HAP-1 (cell line): ENCODE data around the gene SPATA13.
"Not testable (repeated sequence)": the region's sequence is repeated elsewhere in the genome, so short reads cannot be mapped to it uniquely, and the experiment has no call there.

Experiments
- DNase-seq, 2 experiments: peaks; one replicate each; pipeline ENCODE4 v3.0.0-alpha.2; 2016 to 2020; ENCODE audit warnings: low spot score in 2 of 2
- H3K27me3 ChIP-seq: fragments of 250-450 bp; sonication (Bioruptor Pico); 2 replicates; pipeline ENCODE4 v1.5.1; 2020; ENCODE audit warnings: low read depth, mild to moderate bottlenecking, moderate library complexity
- H3K36me3 ChIP-seq: fragments of 250-450 bp; sonication (Bioruptor Pico); replicated peaks from 2 replicates; pipeline ENCODE4 v1.5.1; 2020; ENCODE audit warnings: mild to moderate bottlenecking
- H3K4me1 ChIP-seq: fragments of 250-450 bp; sonication (Bioruptor Pico); 2 replicates; pipeline ENCODE4 v1.5.1; 2020; ENCODE audit warnings: mild to moderate bottlenecking
- H3K4me3 ChIP-seq: fragments of 250-450 bp; sonication (Bioruptor Pico); 2 replicates; pipeline ENCODE4 v1.5.1; 2020; ENCODE audit warnings: mild to moderate bottlenecking, moderate library complexity
- H3K9me3 ChIP-seq: fragments of 250-450 bp; sonication (Bioruptor Pico); 2 replicates; pipeline ENCODE4 v1.5.1; 2020; ENCODE audit warnings: mild to moderate bottlenecking, moderate library complexity
- in situ Hi-C: fragments of 300-500 bp; cut with MboI; formaldehyde crosslinking; loops from 3 replicates; pipeline ENCODE4 v1.14.3; 2020; ENCODE audit warnings: low sequenced_read_pairs, inconsistent platforms, mixed read lengths

Gene SPATA13

DNA sequence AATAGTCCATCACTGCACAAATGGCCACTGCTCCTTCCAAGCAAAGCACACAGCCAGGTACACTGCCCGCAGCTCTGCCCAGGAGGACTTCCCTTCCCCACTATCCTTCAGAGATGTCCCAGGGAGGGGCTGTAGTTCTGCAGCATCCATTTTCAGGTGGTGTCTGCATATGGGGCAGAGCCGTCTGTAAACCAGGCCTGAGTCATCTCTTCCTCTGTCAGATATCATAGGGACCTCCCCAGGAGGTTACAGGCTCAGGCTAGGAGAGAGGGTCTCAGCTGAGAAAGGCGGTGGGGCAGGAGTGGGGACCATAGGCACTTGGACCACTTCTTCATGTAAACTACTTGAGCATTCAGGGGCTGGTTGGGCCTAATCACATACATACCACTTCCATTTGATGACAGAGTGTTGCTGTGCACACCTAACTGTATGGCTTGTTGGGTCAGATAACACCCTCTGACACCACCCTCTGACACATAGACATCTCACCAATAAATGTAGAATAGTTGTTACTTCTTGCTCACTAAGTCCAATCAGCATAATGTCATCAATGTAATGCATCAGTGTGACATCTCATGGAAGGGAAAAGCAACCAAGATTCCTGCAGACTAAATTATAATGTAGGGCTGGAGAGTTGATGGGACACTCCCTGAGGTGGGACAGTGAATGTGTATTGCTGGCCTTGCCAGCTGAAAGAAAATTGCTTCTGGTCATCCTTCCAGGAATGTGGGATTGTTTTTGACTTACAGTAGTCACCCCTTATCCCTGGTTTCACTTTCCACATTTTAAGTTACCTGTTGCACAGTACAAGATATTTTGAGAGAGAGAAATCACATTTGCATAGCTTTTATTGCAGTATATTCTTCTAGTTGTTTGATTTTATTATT, 189.5 kb downstream of the SPATA13 start:
- H3K36me3 ChIP-seq, H3K9me3 ChIP-seq, H3K4me1 ChIP-seq, DNase-seq, H3K27me3 ChIP-seq, H3K4me3 ChIP-seq, in situ Hi-C loops: not testable (repeated sequence)

DNA sequence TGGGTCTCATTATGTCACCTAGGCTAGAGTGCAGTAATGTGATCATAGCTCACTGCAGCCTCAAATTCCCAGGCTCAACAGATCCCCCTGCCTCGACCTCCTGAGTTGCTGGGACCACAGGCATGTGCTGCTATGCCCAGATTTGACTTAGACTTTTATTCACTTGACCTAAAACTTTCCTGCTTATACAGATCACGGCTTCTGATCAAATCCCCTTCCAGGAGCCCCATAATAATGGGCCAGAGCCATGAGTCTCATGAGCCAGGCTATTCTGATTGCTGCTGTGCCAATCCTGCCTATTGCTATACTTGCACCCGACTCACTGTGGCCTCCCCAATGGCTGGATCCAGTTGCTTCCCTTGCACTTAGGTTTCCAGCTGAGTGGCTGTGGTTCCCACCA, 190.9 kb downstream of the SPATA13 start:
- no peak overlapping the region for H3K4me3 ChIP-seq
- in situ Hi-C loops = no loop called here
- no peak for DNase-seq
- H3K4me1 ChIP-seq = no peaks in the 10 kb centered on the region
- no peaks in the 10 kb centered on the region for H3K27me3 ChIP-seq
- no peaks in the 10 kb centered on the region for H3K9me3 ChIP-seq
- no peaks in the 10 kb centered on the region for H3K36me3 ChIP-seq

GRCh38 chr13:24353736-24354135, 193.2 kb downstream of the SPATA13 start:
- no peaks in the 10 kb centered on the region for H3K9me3 ChIP-seq
- no peak for DNase-seq
- no peaks in the 10 kb centered on the region for H3K27me3 ChIP-seq
- no peaks in the 10 kb centered on the region for H3K4me1 ChIP-seq
- H3K4me3 ChIP-seq = no peak overlapping the region
- H3K36me3 ChIP-seq = no peaks in the 10 kb centered on the region
- in situ Hi-C loops = no loop called here

GRCh38 chr13:24355103-24355502, 194.6 kb downstream of the SPATA13 start:
- H3K27me3 ChIP-seq = no peaks in the 10 kb centered on the region
- H3K4me3 ChIP-seq = no peak overlapping the region
- H3K36me3 ChIP-seq = no peaks in the 10 kb centered on the region
- in situ Hi-C loops = no loop called here
- H3K9me3 ChIP-seq = no peaks in the 10 kb centered on the region
- no peak for DNase-seq
- H3K4me1 ChIP-seq = no peaks in the 10 kb centered on the region

DNA sequence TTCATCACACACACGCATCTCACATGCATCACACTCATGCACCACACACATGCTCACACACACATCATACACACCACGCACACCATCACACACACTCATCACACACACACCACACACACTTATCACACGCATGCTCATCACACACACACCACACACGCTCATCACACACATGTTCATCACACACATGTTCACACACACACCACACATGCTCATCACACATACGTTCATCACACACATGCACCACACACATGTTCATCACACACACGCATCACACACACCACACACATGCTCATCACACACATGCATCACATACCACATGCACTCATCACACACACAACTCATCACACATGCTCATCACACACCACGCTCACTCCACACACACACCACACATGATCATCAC, 195.8 kb downstream of the SPATA13 start:
- Histone ChIP-seq H3K27me3 (no peaks in the 10 kb centered on the region), H3K4me1 (no peaks in the 10 kb centered on the region), H3K4me3 (no peak overlapping the region), H3K36me3 (no peaks in the 10 kb centered on the region), H3K9me3 (no peaks in the 10 kb centered on the region)
- no peak for DNase-seq
- in situ Hi-C loops = no loop called here
